ENCODE data around the gene KCNH1.

GRCh38 chr1:210905365-210905904 lies 228.5 kb downstream of the KCNH1 start:
- TF ChIP-seq, protein P1, sequence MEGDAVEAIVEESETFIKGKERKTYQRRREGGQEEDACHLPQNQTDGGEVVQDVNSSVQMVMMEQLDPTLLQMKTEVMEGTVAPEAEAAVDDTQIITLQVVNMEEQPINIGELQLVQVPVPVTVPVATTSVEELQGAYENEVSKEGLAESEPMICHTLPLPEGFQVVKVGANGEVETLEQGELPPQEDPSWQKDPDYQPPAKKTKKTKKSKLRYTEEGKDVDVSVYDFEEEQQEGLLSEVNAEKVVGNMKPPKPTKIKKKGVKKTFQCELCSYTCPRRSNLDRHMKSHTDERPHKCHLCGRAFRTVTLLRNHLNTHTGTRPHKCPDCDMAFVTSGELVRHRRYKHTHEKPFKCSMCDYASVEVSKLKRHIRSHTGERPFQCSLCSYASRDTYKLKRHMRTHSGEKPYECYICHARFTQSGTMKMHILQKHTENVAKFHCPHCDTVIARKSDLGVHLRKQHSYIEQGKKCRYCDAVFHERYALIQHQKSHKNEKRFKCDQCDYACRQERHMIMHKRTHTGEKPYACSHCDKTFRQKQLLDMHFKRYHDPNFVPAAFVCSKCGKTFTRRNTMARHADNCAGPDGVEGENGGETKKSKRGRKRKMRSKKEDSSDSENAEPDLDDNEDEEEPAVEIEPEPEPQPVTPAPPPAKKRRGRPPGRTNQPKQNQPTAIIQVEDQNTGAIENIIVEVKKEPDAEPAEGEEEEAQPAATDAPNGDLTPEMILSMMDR (IDR thresholded peaks at IDR 0.05 in 4 of 5, conservative IDR thresholded peaks at IDR 0.05 in 1 of 5) = no peak
- no peak for TF ChIP-seq POLR2A (IDR thresholded peaks at IDR 0.05)
